Measurements from ENCODE around the gene PSMD13. TPM values are rescaled to one million over a fixed set of nuclear protein-coding genes. Genes with fewer than 3 reads are reported as not detected.

PSMD13 gene
- total RNA-seq, 1 donor from 2014 or later, result 95.1 TPM

Other genes starting within 250 kb of the PSMD13 start
- gene SCGB1C1, start 43.9 kb upstream of the PSMD13 start, total RNA-seq, result not detected
- gene BET1L, start 29.6 kb upstream of the PSMD13 start, total RNA-seq, result 14.7 TPM
- gene RIC8A, start 29.3 kb upstream of the PSMD13 start, total RNA-seq, result 76.2 TPM
- gene SIRT3, start 634 bp upstream of the PSMD13 start, total RNA-seq, result 14.0 TPM
- not detected for gene NLRP6, start 41.4 kb downstream of the PSMD13 start, total RNA-seq
- 14.0 TPM for gene PGGHG, start 52.1 kb downstream of the PSMD13 start, total RNA-seq
- gene IFITM5, start 62.5 kb downstream of the PSMD13 start, total RNA-seq, result not detected
- 9.7 TPM for gene IFITM2, start 70.8 kb downstream of the PSMD13 start, total RNA-seq
- 4.2 TPM for gene IFITM1, start 77.1 kb downstream of the PSMD13 start, total RNA-seq
- gene IFITM3, start 83.9 kb downstream of the PSMD13 start, total RNA-seq, result 34.9 TPM
- gene B4GALNT4, start 132.5 kb downstream of the PSMD13 start, total RNA-seq, result 22.9 TPM
- gene PKP3, start 157.2 kb downstream of the PSMD13 start, total RNA-seq, result 39.2 TPM
- gene SIGIRR, start 178.0 kb downstream of the PSMD13 start, total RNA-seq, result 10.7 TPM
- 2.1 TPM for gene ANO9, start 205.0 kb downstream of the PSMD13 start, total RNA-seq
- 20.1 TPM for gene PTDSS2, start 213.3 kb downstream of the PSMD13 start, total RNA-seq